Upper lobe of left lung (tissue), 4 donors: Measurements from ENCODE around the gene ART4.

Experiments used
- EP300 ChIP-seq, 4 donors: sonication (generic); formaldehyde crosslinking; IDR thresholded peaks; one replicate each; pipeline ENCODE4 v1.5.1; 2017; ENCODE audit warnings: antibody characterized with exemption in 4 of 4, control low read depth in 2 of 4
- POLR2A ChIP-seq, 4 donors: fragments of 450-650 bp; IDR thresholded peaks; one replicate each; pipeline ENCODE4 v1.5.1; 2016 to 2017; ENCODE audit warnings: antibody characterized with exemption in 4 of 4, mild to moderate bottlenecking in 2 of 4
- TF ChIP-seq, protein P1 (sequence below), 6 experiments: fragments of 450-650 bp in 4 of 6; fragments of 200-600 bp in 2 of 6; sonication (generic) in 2 of 6; IDR thresholded peaks; one replicate each; pipeline ENCODE4 v1.5.1; 2016 to 2019; ENCODE audit warnings: antibody characterized with exemption in 6 of 6

DNA sequence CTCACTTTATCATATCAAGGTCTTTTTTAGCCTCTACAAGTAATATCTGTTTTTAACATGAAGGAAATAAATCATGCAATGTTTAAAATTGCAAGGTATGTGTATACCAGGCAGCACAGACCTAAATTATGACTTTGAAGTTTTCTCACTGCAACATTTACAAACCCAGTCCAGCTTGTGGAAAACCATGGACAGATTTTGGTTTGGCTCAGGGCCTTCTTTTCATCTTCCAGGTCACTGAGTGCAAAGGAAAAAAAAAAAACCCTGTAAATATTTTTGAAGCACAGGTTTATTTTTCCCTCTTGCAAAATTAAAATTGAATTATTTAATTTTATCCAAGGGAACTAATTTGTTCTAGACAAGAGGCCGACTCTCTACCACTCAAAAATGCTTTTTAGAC is 28.6 kb upstream of the ART4 start:
- TF ChIP-seq, protein P1, sequence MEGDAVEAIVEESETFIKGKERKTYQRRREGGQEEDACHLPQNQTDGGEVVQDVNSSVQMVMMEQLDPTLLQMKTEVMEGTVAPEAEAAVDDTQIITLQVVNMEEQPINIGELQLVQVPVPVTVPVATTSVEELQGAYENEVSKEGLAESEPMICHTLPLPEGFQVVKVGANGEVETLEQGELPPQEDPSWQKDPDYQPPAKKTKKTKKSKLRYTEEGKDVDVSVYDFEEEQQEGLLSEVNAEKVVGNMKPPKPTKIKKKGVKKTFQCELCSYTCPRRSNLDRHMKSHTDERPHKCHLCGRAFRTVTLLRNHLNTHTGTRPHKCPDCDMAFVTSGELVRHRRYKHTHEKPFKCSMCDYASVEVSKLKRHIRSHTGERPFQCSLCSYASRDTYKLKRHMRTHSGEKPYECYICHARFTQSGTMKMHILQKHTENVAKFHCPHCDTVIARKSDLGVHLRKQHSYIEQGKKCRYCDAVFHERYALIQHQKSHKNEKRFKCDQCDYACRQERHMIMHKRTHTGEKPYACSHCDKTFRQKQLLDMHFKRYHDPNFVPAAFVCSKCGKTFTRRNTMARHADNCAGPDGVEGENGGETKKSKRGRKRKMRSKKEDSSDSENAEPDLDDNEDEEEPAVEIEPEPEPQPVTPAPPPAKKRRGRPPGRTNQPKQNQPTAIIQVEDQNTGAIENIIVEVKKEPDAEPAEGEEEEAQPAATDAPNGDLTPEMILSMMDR (IDR thresholded peaks at IDR 0.05) = no peak
- TF ChIP-seq EP300 (IDR thresholded peaks at IDR 0.05) (no peak), POLR2A (IDR thresholded peaks at IDR 0.05) (no peak)
